Uterus (tissue), 4 donors: ENCODE measurements around the gene HOMER1. TPM values are rescaled to one million over a fixed set of nuclear protein-coding genes. Genes with fewer than 3 reads are reported as not detected.

Experiments used
- DNase-seq, 2 donors: peaks; one replicate each; pipeline ENCODE4 v3.0.0-alpha.2; 2019 to 2020
- H3K27ac ChIP-seq, 2 donors: fragments of 200-600 bp; sonication (generic); 1 replicate in 1 of 2; 2 replicates in 1 of 2; pipeline ENCODE4 v1.5.1; 2016 to 2018
- H3K27me3 ChIP-seq, 2 donors: fragments of 200-600 bp; sonication (generic); one replicate each; pipeline ENCODE4 v1.5.1; 2018 to 2019; ENCODE audit warnings: control low read depth in 1 of 2
- H3K36me3 ChIP-seq, 2 donors: fragments of 200-600 bp; sonication (generic); one replicate each; pipeline ENCODE4 v1.5.1; 2019; ENCODE audit warnings: control low read depth in 1 of 2
- H3K4me1 ChIP-seq, 2 donors: fragments of 200-600 bp; sonication (generic); one replicate each; pipeline ENCODE4 v1.5.1; 2018 to 2019; ENCODE audit warnings: control low read depth in 1 of 2
- H3K4me3 ChIP-seq, 2 donors: fragments of 200-600 bp; sonication (generic); 1 replicate in 1 of 2; 2 replicates in 1 of 2; pipeline ENCODE4 v1.5.1; 2018 to 2019; ENCODE audit warnings: mild to moderate bottlenecking in 1 of 2
- H3K9me3 ChIP-seq, 2 donors: fragments of 200-600 bp; sonication (generic); one replicate each; pipeline ENCODE4 v1.5.1; 2019; ENCODE audit warnings: control low read depth in 1 of 2
- POLR2A ChIP-seq, 2 donors: fragments of 450-650 bp; IDR thresholded peaks; one replicate each; pipeline ENCODE4 v1.6.1; 2016; ENCODE audit warnings: antibody characterized with exemption in 2 of 2, mild to moderate bottlenecking in 1 of 2, moderate library complexity in 1 of 2
- intact Hi-C: fragments of 100-400 bp; cut with DNase I; formaldehyde crosslinking; loops from one replicate; pipeline ENCODE4 v1.15.1; 2023; ENCODE audit warnings: low total_unique reads
- total RNA-seq, 4 donors: library from RNA; depleted of rRNA in 3 of 4; stranded (reverse); fragments of >200 nt in 3 of 4; gene quantifications; one replicate each; pipeline versions ENCODE4 v1.1.0 to v1.2.4, GENCODE V29; 2014 to 2023
- TF ChIP-seq, protein P1 (sequence below), 4 experiments: fragments of 200-600 bp in 2 of 4; fragments of 450-650 bp in 2 of 4; sonication (generic) in 2 of 4; IDR thresholded peaks; one replicate each; pipeline ENCODE4 v1.5.1; 2016 to 2019; ENCODE audit warnings: antibody characterized with exemption in 4 of 4, mild to moderate bottlenecking in 2 of 4, moderate library complexity in 1 of 4
- donor health status: DM: yes; HTN: yes; CAD: no.

HOMER1 gene
- total RNA-seq, 4 donors from 2014 or later, result 2.8 to 34.1 (median 20.8) TPM

- no peaks in the 10 kb centered on the region for H3K27me3 ChIP-seq
- no peak for DNase-seq
- no peak overlapping the region for H3K27ac ChIP-seq
- intact Hi-C loops, result no loop called here
- H3K36me3 ChIP-seq, result no peaks in the 10 kb centered on the region
- no peak for TF ChIP-seq POLR2A (IDR thresholded peaks at IDR 0.05)
- TF ChIP-seq, protein P1, sequence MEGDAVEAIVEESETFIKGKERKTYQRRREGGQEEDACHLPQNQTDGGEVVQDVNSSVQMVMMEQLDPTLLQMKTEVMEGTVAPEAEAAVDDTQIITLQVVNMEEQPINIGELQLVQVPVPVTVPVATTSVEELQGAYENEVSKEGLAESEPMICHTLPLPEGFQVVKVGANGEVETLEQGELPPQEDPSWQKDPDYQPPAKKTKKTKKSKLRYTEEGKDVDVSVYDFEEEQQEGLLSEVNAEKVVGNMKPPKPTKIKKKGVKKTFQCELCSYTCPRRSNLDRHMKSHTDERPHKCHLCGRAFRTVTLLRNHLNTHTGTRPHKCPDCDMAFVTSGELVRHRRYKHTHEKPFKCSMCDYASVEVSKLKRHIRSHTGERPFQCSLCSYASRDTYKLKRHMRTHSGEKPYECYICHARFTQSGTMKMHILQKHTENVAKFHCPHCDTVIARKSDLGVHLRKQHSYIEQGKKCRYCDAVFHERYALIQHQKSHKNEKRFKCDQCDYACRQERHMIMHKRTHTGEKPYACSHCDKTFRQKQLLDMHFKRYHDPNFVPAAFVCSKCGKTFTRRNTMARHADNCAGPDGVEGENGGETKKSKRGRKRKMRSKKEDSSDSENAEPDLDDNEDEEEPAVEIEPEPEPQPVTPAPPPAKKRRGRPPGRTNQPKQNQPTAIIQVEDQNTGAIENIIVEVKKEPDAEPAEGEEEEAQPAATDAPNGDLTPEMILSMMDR (IDR thresholded peaks at IDR 0.05), result no peak
- H3K9me3 ChIP-seq, result no peaks in the 10 kb centered on the region
- no peak overlapping the region for H3K4me3 ChIP-seq
- H3K4me1 ChIP-seq, result no peaks in the 10 kb centered on the region
Observed at GRCh38 chr5:79456400-79456799, 57.5 kb downstream of the HOMER1 start.

DNA sequence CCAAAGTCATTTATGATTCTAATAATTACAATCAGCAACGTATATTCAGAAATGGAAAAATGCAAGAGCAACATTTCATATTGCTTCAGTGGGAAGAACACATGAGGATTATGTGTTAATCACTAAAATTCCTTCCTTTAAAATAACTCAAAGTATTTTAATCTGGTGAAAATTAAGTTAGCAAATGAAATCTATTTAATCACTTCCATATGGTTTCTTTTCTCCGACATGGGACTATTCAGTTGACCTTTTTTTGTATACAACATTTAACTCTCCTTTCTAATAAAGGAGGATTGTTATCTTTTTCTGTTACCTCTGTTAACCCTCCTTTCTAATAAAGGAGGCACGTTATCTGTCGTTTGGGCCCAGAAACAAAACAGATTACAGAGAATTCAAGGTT, 59.9 kb downstream of the HOMER1 start:
- no peaks in the 10 kb centered on the region for H3K4me1 ChIP-seq
- DNase-seq, result no peak
- H3K27me3 ChIP-seq, result no peaks in the 10 kb centered on the region
- H3K9me3 ChIP-seq, result no peaks in the 10 kb centered on the region
- TF ChIP-seq, protein P1 (IDR thresholded peaks at IDR 0.05), result no peak
- TF ChIP-seq POLR2A (IDR thresholded peaks at IDR 0.05), result no peak
- H3K27ac ChIP-seq, result no peak overlapping the region
- intact Hi-C loops, result no loop called here
- no peaks in the 10 kb centered on the region for H3K36me3 ChIP-seq
- no peak overlapping the region for H3K4me3 ChIP-seq

DNA sequence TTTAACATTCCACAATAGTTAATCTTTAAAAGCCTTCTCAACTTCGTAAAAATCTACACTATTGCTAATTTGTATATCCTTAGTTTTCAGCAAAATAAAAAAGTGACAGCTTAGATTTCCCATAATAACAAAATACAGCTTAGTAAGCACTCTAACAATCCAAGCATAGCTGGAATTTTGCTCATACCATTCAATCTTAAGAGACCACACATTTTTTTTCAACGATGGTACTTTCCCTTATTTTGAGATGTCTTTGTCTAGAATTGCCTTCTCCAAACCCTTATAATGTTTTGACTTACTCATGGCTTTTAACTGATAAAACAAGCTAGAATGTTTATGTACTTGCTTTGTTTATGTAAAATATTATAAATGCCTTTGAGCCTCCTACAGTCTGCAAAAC, 65.6 kb downstream of the HOMER1 start:
- Histone ChIP-seq H3K36me3 (no peaks in the 10 kb centered on the region), H3K27ac (no peak overlapping the region), H3K9me3 (no peaks in the 10 kb centered on the region), H3K27me3 (no peaks in the 10 kb centered on the region), H3K4me3 (no peak overlapping the region), H3K4me1 (no peaks in the 10 kb centered on the region)
- intact Hi-C loops, result no loop called here
- TF ChIP-seq POLR2A (IDR thresholded peaks at IDR 0.05), result no peak
- TF ChIP-seq, protein P1 (IDR thresholded peaks at IDR 0.05), result no peak
- no peak for DNase-seq

- intact Hi-C loops, result no loop called here
- H3K27ac ChIP-seq, result no peak overlapping the region
- no peaks in the 10 kb centered on the region for H3K4me1 ChIP-seq
- DNase-seq, result no peak
- no peaks in the 10 kb centered on the region for H3K36me3 ChIP-seq
- no peak overlapping the region for H3K4me3 ChIP-seq
- no peaks in the 10 kb centered on the region for H3K9me3 ChIP-seq
- H3K27me3 ChIP-seq, result no peaks in the 10 kb centered on the region
- no peak for TF ChIP-seq POLR2A (IDR thresholded peaks at IDR 0.05)
- TF ChIP-seq, protein P1 (IDR thresholded peaks at IDR 0.05), result no peak
Observed at GRCh38 chr5:79436821-79437220, 77.1 kb downstream of the HOMER1 start.

DNA sequence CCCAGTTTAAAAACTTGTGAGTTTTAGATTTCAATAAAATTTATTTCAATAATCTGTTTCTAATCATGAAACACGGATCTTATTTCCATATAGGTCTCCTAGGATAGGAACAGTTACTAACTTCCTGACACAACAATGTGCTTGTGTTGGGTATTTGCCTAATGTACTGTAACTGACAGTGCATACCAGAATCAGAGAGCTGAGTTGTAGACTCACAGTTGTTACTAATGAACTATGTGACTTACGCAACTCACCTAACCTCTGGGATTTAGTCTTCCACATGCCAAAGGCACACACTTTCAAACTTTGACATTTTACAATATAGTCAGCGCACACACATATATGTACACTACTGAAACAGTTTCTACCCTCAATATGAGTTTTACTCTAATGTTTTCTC, 77.7 kb downstream of the HOMER1 start:
- intact Hi-C loops, result no loop called here
- Histone ChIP-seq H3K36me3 (no peaks in the 10 kb centered on the region), H3K4me3 (no peak overlapping the region), H3K27me3 (no peaks in the 10 kb centered on the region), H3K4me1 (no peaks in the 10 kb centered on the region), H3K9me3 (no peaks in the 10 kb centered on the region), H3K27ac (no peak overlapping the region)
- DNase-seq, result no peak
- no peak for TF ChIP-seq POLR2A (IDR thresholded peaks at IDR 0.05)
- TF ChIP-seq, protein P1 (IDR thresholded peaks at IDR 0.05), result no peak
